GM12875 (cell line): ENCODE data around the gene KLRK1.
A peak's percentile ranks its signal among the peaks of the same experiment; 100 is the strongest.
"Not testable (repeated sequence)": the region's sequence is repeated elsewhere in the genome, so short reads cannot be mapped to it uniquely, and the experiment has no call there.

Experiments
- H3K4me3 ChIP-seq: one replicate; pipeline ENCODE4 v1.5.1; 2011; ENCODE audit warnings: low read depth, low read length, control low read depth
- TF ChIP-seq, protein P1 (sequence below): IDR thresholded peaks from 2 replicates; pipeline ENCODE4 v1.5.1; 2011; ENCODE audit warnings: low read depth, mild to moderate bottlenecking, control low read depth, inconsistent platforms, low read length, moderate library complexity, borderline replicate concordance; ENCODE audit not compliant: insufficient read depth

The KLRK1 gene

GRCh38 chr12:10341892-10342509, 47.8 kb downstream of the KLRK1 start:
- H3K4me3 ChIP-seq: no peak overlapping the region
- TF ChIP-seq, protein P1, sequence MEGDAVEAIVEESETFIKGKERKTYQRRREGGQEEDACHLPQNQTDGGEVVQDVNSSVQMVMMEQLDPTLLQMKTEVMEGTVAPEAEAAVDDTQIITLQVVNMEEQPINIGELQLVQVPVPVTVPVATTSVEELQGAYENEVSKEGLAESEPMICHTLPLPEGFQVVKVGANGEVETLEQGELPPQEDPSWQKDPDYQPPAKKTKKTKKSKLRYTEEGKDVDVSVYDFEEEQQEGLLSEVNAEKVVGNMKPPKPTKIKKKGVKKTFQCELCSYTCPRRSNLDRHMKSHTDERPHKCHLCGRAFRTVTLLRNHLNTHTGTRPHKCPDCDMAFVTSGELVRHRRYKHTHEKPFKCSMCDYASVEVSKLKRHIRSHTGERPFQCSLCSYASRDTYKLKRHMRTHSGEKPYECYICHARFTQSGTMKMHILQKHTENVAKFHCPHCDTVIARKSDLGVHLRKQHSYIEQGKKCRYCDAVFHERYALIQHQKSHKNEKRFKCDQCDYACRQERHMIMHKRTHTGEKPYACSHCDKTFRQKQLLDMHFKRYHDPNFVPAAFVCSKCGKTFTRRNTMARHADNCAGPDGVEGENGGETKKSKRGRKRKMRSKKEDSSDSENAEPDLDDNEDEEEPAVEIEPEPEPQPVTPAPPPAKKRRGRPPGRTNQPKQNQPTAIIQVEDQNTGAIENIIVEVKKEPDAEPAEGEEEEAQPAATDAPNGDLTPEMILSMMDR: no peak

DNA sequence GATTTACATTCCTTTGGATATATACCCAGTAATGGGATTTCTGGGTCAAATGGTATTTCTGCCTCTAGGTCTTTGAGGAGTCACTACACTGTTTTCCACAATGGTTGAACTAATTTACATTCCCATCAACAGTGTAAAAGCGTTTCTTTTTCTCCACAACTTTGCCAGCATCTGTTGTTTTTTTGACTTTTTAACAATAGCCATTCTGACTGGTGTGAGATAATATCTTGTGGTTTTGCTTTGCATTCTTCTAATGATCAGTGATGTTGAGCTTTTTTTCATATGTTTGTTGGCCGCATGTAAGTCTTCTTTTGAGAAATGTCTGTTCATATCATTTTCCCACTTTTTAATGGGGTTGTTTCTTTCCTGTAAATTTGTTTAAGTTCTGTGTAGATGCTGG, 48.9 kb downstream of the KLRK1 start:
- not testable (repeated sequence) for H3K4me3 ChIP-seq

DNA sequence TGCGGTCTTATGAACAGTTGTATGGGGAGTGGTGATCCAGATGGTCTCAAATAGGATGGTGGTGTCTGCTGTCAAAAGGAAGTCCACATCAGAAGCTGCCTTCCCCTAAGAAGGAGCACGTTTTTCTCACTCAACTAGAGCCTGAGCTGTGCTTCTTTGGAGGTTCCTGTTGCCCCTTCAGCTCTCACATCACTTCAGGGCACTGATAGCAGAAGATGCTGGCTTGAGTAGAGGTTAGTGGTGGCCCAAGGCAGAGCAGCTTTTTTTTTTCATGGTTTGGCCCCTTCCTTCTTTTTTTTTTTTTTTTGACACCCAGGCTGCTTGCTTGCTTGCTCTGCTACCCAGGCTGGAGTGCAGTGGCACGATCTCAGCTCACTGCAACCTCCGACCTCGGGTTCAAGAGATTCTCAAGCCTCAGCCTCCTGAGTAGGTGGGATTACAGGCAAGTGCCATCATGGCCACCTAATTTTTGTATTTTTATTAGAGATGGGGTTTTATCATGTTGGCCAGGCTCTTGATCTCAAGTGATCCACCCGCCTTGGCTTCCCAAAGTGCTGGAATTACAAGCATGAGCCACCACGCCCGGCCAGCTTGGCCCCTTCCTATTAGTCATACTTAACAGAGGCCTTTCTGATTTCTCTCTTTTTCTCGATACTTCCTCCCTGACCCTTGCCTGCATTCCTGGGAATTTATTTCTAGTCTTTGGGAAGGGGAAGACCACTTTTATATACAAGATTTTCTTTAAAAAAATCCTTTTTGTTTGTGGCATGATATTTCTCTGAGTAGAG, 50.6 kb downstream of the KLRK1 start:
- TF ChIP-seq, protein P1: no peak
- no peak overlapping the region for H3K4me3 ChIP-seq

- H3K4me3 ChIP-seq: not testable (repeated sequence)
Observed at GRCh38 chr12:10338470-10338869, 51.4 kb downstream of the KLRK1 start.

- not testable (repeated sequence) for H3K4me3 ChIP-seq
Observed at GRCh38 chr12:10336196-10336595, 53.6 kb downstream of the KLRK1 start.

- H3K4me3 ChIP-seq: no peak overlapping the region
- TF ChIP-seq, protein P1: peak; percentile 42; the same call in 1 of the 2 replicates
Observed at GRCh38 chr12:10331642-10332239, 58.1 kb downstream of the KLRK1 start.

DNA sequence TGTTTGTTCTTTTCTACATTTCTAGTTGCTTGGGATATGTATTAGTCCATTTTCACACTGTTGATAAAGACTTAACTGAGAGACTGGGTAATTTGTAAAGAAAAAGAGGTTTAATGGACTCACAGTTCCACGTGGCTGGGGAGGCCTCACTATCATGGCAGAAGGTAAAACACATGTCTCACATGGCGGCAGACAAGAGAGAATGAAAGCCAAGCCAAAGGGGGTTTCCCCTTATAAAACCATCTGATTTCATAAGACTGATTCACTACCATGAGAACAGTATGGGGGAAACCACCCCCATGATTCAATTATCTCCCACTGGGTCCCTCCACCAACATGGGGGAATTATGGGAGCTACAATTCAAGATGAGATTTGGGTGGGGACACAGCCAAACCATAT, 61.1 kb downstream of the KLRK1 start:
- H3K4me3 ChIP-seq: not testable (repeated sequence)
